WERI-Rb-1 (cell line): ENCODE results near the gene DNAH3.

Experiments used
- DNase-seq: peaks from one replicate; pipeline ENCODE4 v3.0.0-alpha.2; 2020
- H3K27ac ChIP-seq: fragments of 250-450 bp; sonication (Bioruptor Pico); 2 replicates; pipeline ENCODE4 v1.5.1; 2020; ENCODE audit warnings: mild to moderate bottlenecking, moderate library complexity
- H3K27me3 ChIP-seq: fragments of 250-450 bp; sonication (Bioruptor Pico); 2 replicates; pipeline ENCODE4 v1.5.1; 2021; ENCODE audit warnings: mild to moderate bottlenecking, low read depth, moderate library complexity; ENCODE audit not compliant: insufficient read depth, severe bottlenecking
- H3K36me3 ChIP-seq: fragments of 250-450 bp; sonication (Bioruptor Pico); 2 replicates; pipeline ENCODE4 v1.5.1; 2020; ENCODE audit warnings: mild to moderate bottlenecking, moderate library complexity
- H3K4me3 ChIP-seq: 2 replicates; pipeline ENCODE4 v1.5.1; 2011; ENCODE audit warnings: low read depth, mild to moderate bottlenecking, control low read depth, low read length
- H3K9me3 ChIP-seq: fragments of 250-450 bp; sonication (Bioruptor Pico); 2 replicates; pipeline ENCODE4 v1.5.1; 2021; ENCODE audit warnings: mild to moderate bottlenecking, moderate library complexity; ENCODE audit not compliant: severe bottlenecking
- TF ChIP-seq, protein P1 (sequence below): IDR thresholded peaks from 2 replicates; pipeline ENCODE4 v1.5.1; 2011; ENCODE audit warnings: low read depth, mild to moderate bottlenecking, control low read depth, inconsistent platforms, low read length

DNAH3 gene

DNA sequence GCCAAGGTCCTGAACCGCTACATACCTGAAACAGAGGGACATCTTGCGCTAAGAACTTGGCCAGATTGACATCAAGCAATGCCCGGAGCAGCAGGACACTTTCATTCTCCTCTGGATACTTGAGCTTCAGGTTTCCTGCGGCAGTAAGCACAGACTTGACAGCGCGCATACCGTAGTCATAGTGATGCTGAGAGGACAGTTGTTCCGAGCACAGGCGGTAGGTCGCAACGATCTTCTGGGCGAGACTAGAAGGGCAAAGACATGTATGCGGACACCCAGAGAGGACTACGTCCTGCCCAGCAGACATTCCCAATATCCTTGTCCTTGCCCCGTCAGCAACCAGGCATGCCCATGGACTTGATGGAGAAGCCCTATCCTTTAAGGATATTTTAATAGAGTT is 112.9 kb downstream of the DNAH3 start:
- no peak for DNase-seq
- Histone ChIP-seq H3K27ac (no peak overlapping the region), H3K9me3 (no peaks in the 10 kb centered on the region), H3K36me3 (no peaks in the 10 kb centered on the region), H3K4me3 (no peak overlapping the region), H3K27me3 (no peaks in the 10 kb centered on the region)
- TF ChIP-seq, protein P1, sequence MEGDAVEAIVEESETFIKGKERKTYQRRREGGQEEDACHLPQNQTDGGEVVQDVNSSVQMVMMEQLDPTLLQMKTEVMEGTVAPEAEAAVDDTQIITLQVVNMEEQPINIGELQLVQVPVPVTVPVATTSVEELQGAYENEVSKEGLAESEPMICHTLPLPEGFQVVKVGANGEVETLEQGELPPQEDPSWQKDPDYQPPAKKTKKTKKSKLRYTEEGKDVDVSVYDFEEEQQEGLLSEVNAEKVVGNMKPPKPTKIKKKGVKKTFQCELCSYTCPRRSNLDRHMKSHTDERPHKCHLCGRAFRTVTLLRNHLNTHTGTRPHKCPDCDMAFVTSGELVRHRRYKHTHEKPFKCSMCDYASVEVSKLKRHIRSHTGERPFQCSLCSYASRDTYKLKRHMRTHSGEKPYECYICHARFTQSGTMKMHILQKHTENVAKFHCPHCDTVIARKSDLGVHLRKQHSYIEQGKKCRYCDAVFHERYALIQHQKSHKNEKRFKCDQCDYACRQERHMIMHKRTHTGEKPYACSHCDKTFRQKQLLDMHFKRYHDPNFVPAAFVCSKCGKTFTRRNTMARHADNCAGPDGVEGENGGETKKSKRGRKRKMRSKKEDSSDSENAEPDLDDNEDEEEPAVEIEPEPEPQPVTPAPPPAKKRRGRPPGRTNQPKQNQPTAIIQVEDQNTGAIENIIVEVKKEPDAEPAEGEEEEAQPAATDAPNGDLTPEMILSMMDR = no peak

DNA sequence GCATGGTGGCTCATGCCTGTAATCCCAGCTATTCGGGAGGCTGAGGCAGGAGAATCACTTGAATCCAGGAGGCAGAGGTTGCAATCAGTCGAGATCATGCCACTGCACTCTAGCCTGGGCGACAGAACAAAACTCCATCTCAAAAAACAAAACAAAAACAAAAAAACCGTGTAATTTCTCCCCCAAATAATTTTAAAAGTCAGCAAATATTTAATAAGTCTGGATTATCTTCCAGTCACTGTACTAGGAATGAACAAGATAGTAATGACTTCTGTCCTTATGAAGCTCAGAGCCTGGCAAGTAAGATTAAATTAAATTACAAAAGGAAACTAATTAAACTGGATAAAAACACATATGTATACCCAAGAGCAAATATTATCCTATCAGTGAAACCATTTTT is 113.5 kb downstream of the DNAH3 start:
- Histone ChIP-seq H3K4me3 (no peak overlapping the region), H3K27ac (no peak overlapping the region), H3K36me3 (no peaks in the 10 kb centered on the region), H3K27me3 (no peaks in the 10 kb centered on the region), H3K9me3 (no peaks in the 10 kb centered on the region)
- DNase-seq = no peak
- TF ChIP-seq, protein P1 = no peak

DNA sequence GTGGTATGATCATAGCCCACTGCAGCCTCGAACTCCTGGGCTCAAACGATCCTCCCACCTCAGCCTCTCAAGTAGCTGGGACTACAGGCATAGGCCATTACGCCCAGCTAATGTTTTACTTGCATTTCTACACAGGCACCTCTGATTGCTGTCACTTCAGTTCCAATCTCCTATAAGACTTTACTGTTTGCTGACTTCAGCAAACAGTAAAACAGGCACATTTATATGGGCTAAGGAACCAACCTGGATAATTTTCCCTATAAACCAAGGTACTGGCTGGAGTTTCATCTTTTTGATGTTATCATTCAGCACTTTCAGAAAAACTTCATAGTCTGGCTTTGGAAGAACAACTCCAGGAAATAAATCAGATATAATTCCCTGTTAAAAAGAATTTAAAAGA is 114.2 kb downstream of the DNAH3 start:
- Histone ChIP-seq H3K4me3 (no peak overlapping the region), H3K36me3 (no peaks in the 10 kb centered on the region), H3K27me3 (no peaks in the 10 kb centered on the region), H3K9me3 (no peaks in the 10 kb centered on the region), H3K27ac (no peak overlapping the region)
- TF ChIP-seq, protein P1 = no peak
- no peak for DNase-seq

DNA sequence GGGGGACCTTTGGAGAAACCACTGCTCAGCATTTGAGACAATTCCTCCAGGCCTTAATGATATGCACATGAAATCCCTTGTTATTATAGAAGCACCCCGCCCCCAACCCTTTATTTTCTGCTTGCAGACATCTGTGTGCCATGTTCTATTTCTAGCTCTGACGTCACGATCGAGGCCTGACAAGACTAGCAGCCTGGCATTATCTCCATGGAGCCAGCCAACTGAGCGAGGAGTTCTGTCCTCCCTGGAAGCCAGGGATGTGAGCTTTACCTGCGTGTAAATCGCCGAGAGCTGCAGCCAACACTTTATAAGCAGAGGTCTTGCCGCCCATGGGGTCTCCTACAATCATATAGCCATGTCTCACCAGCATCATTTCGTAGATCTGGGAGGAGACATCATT is 116.9 kb downstream of the DNAH3 start:
- H3K27ac ChIP-seq = no peak overlapping the region
- no peaks in the 10 kb centered on the region for H3K27me3 ChIP-seq
- DNase-seq = peak; percentile 23

DNA sequence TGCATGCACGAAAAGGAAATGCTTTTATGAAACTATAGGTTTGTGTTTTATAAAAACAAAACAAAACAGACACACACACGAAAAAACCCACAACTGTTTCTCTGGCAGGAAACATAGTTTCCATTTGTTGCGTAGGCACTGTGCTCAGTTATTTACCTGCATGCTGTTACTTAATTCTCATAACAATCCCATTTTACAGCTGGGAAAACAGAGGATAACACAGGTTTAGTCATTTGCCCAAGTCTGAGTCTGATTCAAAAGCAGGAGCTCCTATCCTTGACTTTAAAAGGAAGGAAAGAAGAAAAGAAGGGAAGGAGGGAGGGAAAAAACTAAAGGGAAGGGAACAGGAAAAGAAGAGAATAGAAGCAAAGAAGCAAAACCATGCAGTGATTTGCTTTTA is 117.4 kb downstream of the DNAH3 start:
- Histone ChIP-seq H3K36me3 (no peaks in the 10 kb centered on the region), H3K9me3 (no peaks in the 10 kb centered on the region), H3K27ac (no peak overlapping the region), H3K4me3 (no peak overlapping the region), H3K27me3 (no peaks in the 10 kb centered on the region)
- DNase-seq = no peak
- TF ChIP-seq, protein P1 = no peak

More for the DNA sequence above, 116.9 kb downstream of the DNAH3 start:
- no peaks in the 10 kb centered on the region for H3K9me3 ChIP-seq
- TF ChIP-seq, protein P1 = no peak
- no peak overlapping the region for H3K4me3 ChIP-seq
- H3K36me3 ChIP-seq = no peaks in the 10 kb centered on the region

DNA sequence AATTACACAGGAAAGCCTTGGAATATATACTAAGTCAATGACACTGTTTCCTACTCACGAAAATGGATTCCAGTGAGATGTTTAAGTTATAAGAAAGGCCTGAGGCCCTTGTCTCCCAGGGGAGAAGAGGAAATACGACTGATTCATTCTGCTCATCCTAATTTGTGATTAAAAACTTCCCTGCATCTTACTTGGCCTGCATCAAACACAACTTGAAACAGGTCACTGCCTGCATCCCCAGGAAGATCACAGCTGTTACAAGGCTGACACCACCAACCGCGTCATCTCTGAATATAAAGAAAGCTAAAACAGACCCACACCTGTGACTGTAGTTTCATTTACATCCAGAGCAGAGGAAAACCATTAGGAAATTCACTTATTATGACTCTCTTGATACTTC is 121.9 kb downstream of the DNAH3 start:
- Histone ChIP-seq H3K27me3 (no peaks in the 10 kb centered on the region), H3K9me3 (no peaks in the 10 kb centered on the region), H3K27ac (no peak overlapping the region), H3K36me3 (no peaks in the 10 kb centered on the region), H3K4me3 (no peak overlapping the region)
- no peak for DNase-seq
- TF ChIP-seq, protein P1 = no peak
